ENCODE results near the gene EVPLL. TPM values are rescaled to one million over a fixed set of nuclear protein-coding genes. Genes with fewer than 3 reads are reported as not detected.
A peak's percentile ranks its signal among the peaks of the same experiment; 100 is the strongest.

Gene EVPLL
- total RNA-seq, 4 donors from 2014 or later = not detected

DNA sequence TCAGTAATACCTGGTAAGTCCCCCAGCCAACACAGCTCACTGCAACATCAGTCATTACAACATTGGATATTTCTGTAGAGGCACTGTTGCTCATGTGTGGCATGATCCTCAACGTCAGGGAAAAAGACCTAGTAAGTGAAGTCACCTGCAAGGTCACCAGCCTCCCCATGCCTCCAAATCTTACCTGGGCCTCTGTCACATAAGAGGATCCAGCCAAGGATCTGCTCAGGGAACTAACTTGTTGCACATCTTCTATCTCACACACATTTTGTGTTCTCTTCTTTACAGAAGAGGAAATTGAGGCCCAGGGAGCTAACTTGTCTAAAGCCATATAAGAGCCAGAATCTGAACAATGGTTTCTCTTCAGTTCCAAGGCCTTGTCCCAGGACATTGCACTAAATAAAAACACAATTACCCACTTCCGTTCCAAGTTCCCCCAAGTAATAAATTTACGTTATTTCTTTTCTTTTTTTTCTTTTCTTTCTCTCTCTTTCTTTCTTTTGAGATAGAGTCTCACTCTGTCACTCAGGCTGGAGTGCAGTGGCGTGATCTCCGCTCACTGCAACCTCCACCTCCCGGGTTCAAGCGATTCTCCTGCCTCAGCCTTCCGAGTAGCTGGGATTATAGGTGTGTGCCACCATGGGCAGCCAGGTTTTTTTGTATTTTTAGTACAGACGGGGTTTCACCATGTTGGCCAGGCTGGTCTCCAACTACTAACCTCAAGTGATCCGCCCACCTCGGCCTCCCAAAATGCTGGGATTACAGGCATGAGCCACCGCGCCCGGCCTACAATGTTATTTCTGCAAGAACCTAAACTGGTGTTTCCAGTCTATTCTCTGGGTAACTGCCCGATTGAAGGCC is 15.5 kb upstream of the EVPLL start:
- ATAC-seq (peak in 1 of 2 donors; percentile 4), DNase-seq (no peak)
- H3K4me3 ChIP-seq = peak overlapping the region; percentile 72 to 98 (median 83)
- peaks cover 12 to 19% of the 10 kb centered on the region in 2 donors for H3K4me1 ChIP-seq
- H3K36me3 ChIP-seq = peaks cover 0 to 7% of the 10 kb centered on the region in 2 donors
- H3K9me3 ChIP-seq = no peaks in the 10 kb centered on the region
- in situ Hi-C loops (cut with MboI; ENCODE audit: low sequenced_read_pairs in 4 of 4) (no loop called here), intact Hi-C loops (cut with DNase I; ENCODE audit: low total_unique reads) (no loop called here)
- H3K27ac ChIP-seq = peak overlapping the region; percentile 85 to 91 (median 88)
- H3K27me3 ChIP-seq = no peaks in the 10 kb centered on the region
- no peak for TF ChIP-seq POLR2A (IDR thresholded peaks at IDR 0.05)
- TF ChIP-seq, protein P1, sequence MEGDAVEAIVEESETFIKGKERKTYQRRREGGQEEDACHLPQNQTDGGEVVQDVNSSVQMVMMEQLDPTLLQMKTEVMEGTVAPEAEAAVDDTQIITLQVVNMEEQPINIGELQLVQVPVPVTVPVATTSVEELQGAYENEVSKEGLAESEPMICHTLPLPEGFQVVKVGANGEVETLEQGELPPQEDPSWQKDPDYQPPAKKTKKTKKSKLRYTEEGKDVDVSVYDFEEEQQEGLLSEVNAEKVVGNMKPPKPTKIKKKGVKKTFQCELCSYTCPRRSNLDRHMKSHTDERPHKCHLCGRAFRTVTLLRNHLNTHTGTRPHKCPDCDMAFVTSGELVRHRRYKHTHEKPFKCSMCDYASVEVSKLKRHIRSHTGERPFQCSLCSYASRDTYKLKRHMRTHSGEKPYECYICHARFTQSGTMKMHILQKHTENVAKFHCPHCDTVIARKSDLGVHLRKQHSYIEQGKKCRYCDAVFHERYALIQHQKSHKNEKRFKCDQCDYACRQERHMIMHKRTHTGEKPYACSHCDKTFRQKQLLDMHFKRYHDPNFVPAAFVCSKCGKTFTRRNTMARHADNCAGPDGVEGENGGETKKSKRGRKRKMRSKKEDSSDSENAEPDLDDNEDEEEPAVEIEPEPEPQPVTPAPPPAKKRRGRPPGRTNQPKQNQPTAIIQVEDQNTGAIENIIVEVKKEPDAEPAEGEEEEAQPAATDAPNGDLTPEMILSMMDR (IDR thresholded peaks at IDR 0.05 in 4 of 5, conservative IDR thresholded peaks at IDR 0.05 in 1 of 5) = no peak

- H3K4me3 ChIP-seq = peak overlapping the region; percentile 72 to 98 (median 83)
- H3K9me3 ChIP-seq = no peaks in the 10 kb centered on the region
- H3K4me1 ChIP-seq = peaks cover 12 to 19% of the 10 kb centered on the region in 2 donors
- peaks cover 0 to 7% of the 10 kb centered on the region in 2 donors for H3K36me3 ChIP-seq
- DNase-seq (peak; percentile 47 to 72), ATAC-seq (peak; percentile 49 to 55)
- in situ Hi-C loops (cut with MboI; ENCODE audit: low sequenced_read_pairs in 4 of 4) = no loop called here
- no peaks in the 10 kb centered on the region for H3K27me3 ChIP-seq
- intact Hi-C loops (cut with DNase I; ENCODE audit: low total_unique reads) = loop anchor here (1.0 kb wide), 1 partner anchor 47 kb away; the partner anchor contains the start of gene SMCR8
- H3K27ac ChIP-seq = peak overlapping the region; percentile 85 to 91 (median 88)
- no peak for TF ChIP-seq POLR2A (IDR thresholded peaks at IDR 0.05)
- TF ChIP-seq, protein P1 (IDR thresholded peaks at IDR 0.05 in 4 of 5, conservative IDR thresholded peaks at IDR 0.05 in 1 of 5) = no peak
Measured at GRCh38 chr17:18362698-18363100, 14.9 kb upstream of the EVPLL start.

DNA sequence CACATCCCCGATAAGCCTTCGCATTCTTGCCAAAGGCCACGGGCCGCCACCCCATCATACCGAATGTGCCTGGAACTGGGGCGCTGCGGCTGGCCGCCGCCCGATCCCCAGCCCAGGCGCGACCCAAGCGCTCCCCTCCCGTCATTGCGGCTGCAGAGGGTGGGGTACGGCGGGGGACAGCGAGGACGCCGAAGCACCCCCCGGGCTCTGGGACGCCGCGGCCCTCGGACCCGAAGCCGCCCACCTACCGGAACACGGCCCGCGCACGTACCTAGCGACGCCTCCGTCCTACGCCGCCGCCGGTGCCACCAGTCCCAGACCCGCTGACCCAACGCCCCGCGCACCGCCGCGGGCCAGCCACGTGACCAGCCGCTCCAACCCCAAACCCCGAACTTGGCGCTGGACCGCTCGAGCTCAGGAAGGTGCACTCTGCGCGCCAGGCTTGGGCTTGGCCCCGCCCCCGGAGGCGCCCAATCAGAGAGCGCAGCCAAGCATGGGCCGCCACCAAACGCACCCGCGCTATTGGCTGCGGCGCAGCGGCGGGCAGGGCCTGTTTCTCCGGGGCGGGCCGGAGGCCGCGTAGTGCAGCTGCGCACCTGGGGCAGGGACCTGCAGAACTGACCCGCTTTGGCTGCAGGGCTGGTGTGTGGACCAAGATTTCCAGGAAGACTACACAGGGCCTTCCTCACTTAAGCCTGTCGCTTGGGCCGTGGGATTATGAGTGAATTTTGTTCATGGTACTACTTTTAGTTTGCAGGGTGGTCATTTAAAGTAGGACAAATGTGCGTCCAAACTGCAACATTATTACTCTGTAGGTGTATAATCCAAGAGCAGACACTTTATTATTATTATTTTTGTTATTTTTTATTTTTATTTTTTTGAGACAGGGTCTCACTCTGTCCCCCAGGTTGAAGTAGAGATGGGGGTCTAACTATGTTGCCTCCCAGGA is 14.2 kb upstream of the EVPLL start, which contains the start of gene SHMT1:
Gene SHMT1 (minus strand): TSS at position 450 of the 949 bp plus-strand sequence. CDS start 7,569 bp downstream, outside the sequence.
- TF ChIP-seq, protein P1 (IDR thresholded peaks at IDR 0.05 in 4 of 5, conservative IDR thresholded peaks at IDR 0.05 in 1 of 5) = no peak
- TF ChIP-seq POLR2A (IDR thresholded peaks at IDR 0.05) = peak; percentile 64 to 71
- ATAC-seq (peak; percentile 94 to 95), DNase-seq (peak; percentile 93 to 95)
- no peaks in the 10 kb centered on the region for H3K9me3 ChIP-seq
- H3K27me3 ChIP-seq = no peaks in the 10 kb centered on the region
- H3K4me3 ChIP-seq = peak within 1 kb of the TSS; percentile 72 to 98 (median 83)
- intact Hi-C loops (cut with DNase I; ENCODE audit: low total_unique reads) = loop anchor here (1.0 kb wide), 1 partner anchor 48 kb away; the partner anchor contains the start of gene SMCR8
- peak within 1 kb of the TSS; percentile 85 to 91 (median 88) for H3K27ac ChIP-seq
- H3K4me1 ChIP-seq = peaks cover 12 to 19% of the 10 kb centered on the region in 2 donors
- H3K36me3 ChIP-seq = peaks cover 0 to 7% of the 10 kb centered on the region in 2 donors
- in situ Hi-C loops (cut with MboI; ENCODE audit: low sequenced_read_pairs in 4 of 4) = no loop called here

GRCh38 chr17:18364166-18364565 is 13.4 kb upstream of the EVPLL start:
- no peak for DNase-seq
- TF ChIP-seq, protein P1 (IDR thresholded peaks at IDR 0.05 in 4 of 5, conservative IDR thresholded peaks at IDR 0.05 in 1 of 5) = no peak
- no peak for TF ChIP-seq POLR2A (IDR thresholded peaks at IDR 0.05)
- Histone ChIP-seq H3K27ac (peak overlapping the region in 1 of 4 donors; percentile 89), H3K36me3 (peaks cover 0 to 7% of the 10 kb centered on the region in 2 donors), H3K9me3 (no peaks in the 10 kb centered on the region), H3K4me1 (peaks cover 12 to 19% of the 10 kb centered on the region in 2 donors), H3K4me3 (peak overlapping the region in 1 of 4 donors; percentile 98), H3K27me3 (no peaks in the 10 kb centered on the region)
- intact Hi-C loops (cut with DNase I; ENCODE audit: low total_unique reads) (no loop called here), in situ Hi-C loops (cut with MboI; ENCODE audit: low sequenced_read_pairs in 4 of 4) (no loop called here)
- no peak for ATAC-seq

All from gastrocnemius medialis (tissue), 4 donors.